ENCODE data around the gene RALGPS1. TPM values are rescaled to one million over a fixed set of nuclear protein-coding genes. Genes with fewer than 3 reads are reported as not detected.

The RALGPS1 gene
- total and polyA plus RNA-seq, 2 donors (not counting 1 experiment from before 2014, with no cell fraction given): 19.7 to 39.9 TPM

GRCh38 chr9:127262602-127263001, 348.0 kb downstream of the RALGPS1 start:
- Histone ChIP-seq H2AFZ (ENCODE audit: insufficient read depth, low read depth, low read length, poor library complexity, severe bottlenecking) (no peak overlapping the region), H3K4me1 (ENCODE audit: control insufficient read depth in 2 of 2, insufficient read depth in 2 of 2, low read length in 2 of 2) (no peaks in the 10 kb centered on the region), H3K36me3 (replicated peaks in 1 of 2; ENCODE audit: control extremely low read depth in 1 of 2, control insufficient read depth in 1 of 2, extremely low read depth in 1 of 2, insufficient read depth in 2 of 2, low read length in 1 of 2) (no peaks in the 10 kb centered on the region), H3K9me3 (ENCODE audit: control extremely low read depth in 1 of 3, control insufficient read depth in 2 of 3, insufficient read depth in 1 of 3, low read length in 2 of 3) (no peaks in the 10 kb centered on the region), H3K27me3 (replicated peaks in 1 of 4; ENCODE audit: control extremely low read depth in 1 of 4, control insufficient read depth in 3 of 4, insufficient read depth in 4 of 4, low read length in 3 of 4) (no peaks in the 10 kb centered on the region), H3K79me2 (ENCODE audit: control insufficient read depth, insufficient read depth, low read length) (no peaks in the 10 kb centered on the region), H3K4me3 (ENCODE audit: control extremely low read depth in 1 of 5, extremely low read depth in 1 of 5, insufficient read depth in 1 of 5, low read depth in 2 of 5, low read length in 4 of 5) (no peak overlapping the region), H4K20me1 (ENCODE audit: control insufficient read depth, insufficient read depth, low read length, poor library complexity, severe bottlenecking) (no peaks in the 10 kb centered on the region), H3K9ac (ENCODE audit: low read length) (no peak overlapping the region), H3K27ac (ENCODE audit: low read length in 2 of 2) (no peak overlapping the region), H3K4me2 (replicated peaks; ENCODE audit: low read depth, low read length, poor library complexity, severe bottlenecking) (no peak overlapping the region)
- H3K27me3 Mint-ChIP-seq: no peaks in the 10 kb centered on the region
- no peaks in the 10 kb centered on the region for H3K9me3 Mint-ChIP-seq (ENCODE audit: insufficient read depth)
- no peak overlapping the region for H3K27ac Mint-ChIP-seq
- no peak for ATAC-seq (ENCODE audit: low read depth)
- DNase-seq: no peak
- CTCF ChIA-PET: no interaction called here
- no peaks in the 10 kb centered on the region for H3K4me1 Mint-ChIP-seq
- POLR2A ChIA-PET: no interaction called here
- TF ChIP-seq CTCF (IDR thresholded peaks at IDR 0.05) (no peak), EZH2 (IDR thresholded peaks at IDR 0.05; ENCODE audit: borderline replicate concordance, insufficient read depth, low read depth, low read length, poor library complexity, severe bottlenecking) (no peak)
- intact Hi-C loops (cut with micrococcal nuclease): no loop called here
- no peak overlapping the region for H3K4me3 Mint-ChIP-seq

- H3K9me3 ChIP-seq (ENCODE audit: control extremely low read depth in 1 of 3, control insufficient read depth in 2 of 3, insufficient read depth in 1 of 3, low read length in 2 of 3): no peaks in the 10 kb centered on the region
- H3K4me2 ChIP-seq (replicated peaks; ENCODE audit: low read depth, low read length, poor library complexity, severe bottlenecking): no peak overlapping the region
- H3K4me1 ChIP-seq (ENCODE audit: control insufficient read depth in 2 of 2, insufficient read depth in 2 of 2, low read length in 2 of 2): no peaks in the 10 kb centered on the region
- TF ChIP-seq EZH2 (IDR thresholded peaks at IDR 0.05; ENCODE audit: borderline replicate concordance, insufficient read depth, low read depth, low read length, poor library complexity, severe bottlenecking) (no peak), CTCF (IDR thresholded peaks at IDR 0.05) (no peak)
- H2AFZ ChIP-seq (ENCODE audit: insufficient read depth, low read depth, low read length, poor library complexity, severe bottlenecking): no peak overlapping the region
- no peak overlapping the region for H3K4me3 ChIP-seq (ENCODE audit: control extremely low read depth in 1 of 5, extremely low read depth in 1 of 5, insufficient read depth in 1 of 5, low read depth in 2 of 5, low read length in 4 of 5)
- no peak overlapping the region for H3K4me3 Mint-ChIP-seq
- no peaks in the 10 kb centered on the region for H3K36me3 ChIP-seq (replicated peaks in 1 of 2; ENCODE audit: control extremely low read depth in 1 of 2, control insufficient read depth in 1 of 2, extremely low read depth in 1 of 2, insufficient read depth in 2 of 2, low read length in 1 of 2)
- DNase-seq (no peak), ATAC-seq (ENCODE audit: low read depth) (no peak)
- H3K27me3 ChIP-seq (replicated peaks in 1 of 4; ENCODE audit: control extremely low read depth in 1 of 4, control insufficient read depth in 3 of 4, insufficient read depth in 4 of 4, low read length in 3 of 4): no peaks in the 10 kb centered on the region
- H3K27me3 Mint-ChIP-seq: no peaks in the 10 kb centered on the region
- ChIA-PET CTCF (no interaction called here), POLR2A (no interaction called here)
- H3K27ac ChIP-seq (ENCODE audit: low read length in 2 of 2): no peak overlapping the region
- H3K9me3 Mint-ChIP-seq (ENCODE audit: insufficient read depth): no peaks in the 10 kb centered on the region
- no peak overlapping the region for H3K9ac ChIP-seq (ENCODE audit: low read length)
- no peaks in the 10 kb centered on the region for H3K79me2 ChIP-seq (ENCODE audit: control insufficient read depth, insufficient read depth, low read length)
- intact Hi-C loops (cut with micrococcal nuclease): no loop called here
- H3K4me1 Mint-ChIP-seq: no peaks in the 10 kb centered on the region
- 99% methylated on average over 9 of the region's 9 CpGs for WGBS (ENCODE audit: insufficient coverage)
- H3K27ac Mint-ChIP-seq: no peak overlapping the region
- no peaks in the 10 kb centered on the region for H4K20me1 ChIP-seq (ENCODE audit: control insufficient read depth, insufficient read depth, low read length, poor library complexity, severe bottlenecking)
Observed at GRCh38 chr9:127263237-127263636, 348.7 kb downstream of the RALGPS1 start.

All from B cell (primary cell).